ENCODE results near the gene RNF220. TPM values are rescaled to one million over a fixed set of nuclear protein-coding genes. Genes with fewer than 3 reads are reported as not detected.

Gene RNF220
- total RNA-seq, 6 experiments from 2014 or later = 19.2 to 57.9 (median 23.0) TPM

DNA sequence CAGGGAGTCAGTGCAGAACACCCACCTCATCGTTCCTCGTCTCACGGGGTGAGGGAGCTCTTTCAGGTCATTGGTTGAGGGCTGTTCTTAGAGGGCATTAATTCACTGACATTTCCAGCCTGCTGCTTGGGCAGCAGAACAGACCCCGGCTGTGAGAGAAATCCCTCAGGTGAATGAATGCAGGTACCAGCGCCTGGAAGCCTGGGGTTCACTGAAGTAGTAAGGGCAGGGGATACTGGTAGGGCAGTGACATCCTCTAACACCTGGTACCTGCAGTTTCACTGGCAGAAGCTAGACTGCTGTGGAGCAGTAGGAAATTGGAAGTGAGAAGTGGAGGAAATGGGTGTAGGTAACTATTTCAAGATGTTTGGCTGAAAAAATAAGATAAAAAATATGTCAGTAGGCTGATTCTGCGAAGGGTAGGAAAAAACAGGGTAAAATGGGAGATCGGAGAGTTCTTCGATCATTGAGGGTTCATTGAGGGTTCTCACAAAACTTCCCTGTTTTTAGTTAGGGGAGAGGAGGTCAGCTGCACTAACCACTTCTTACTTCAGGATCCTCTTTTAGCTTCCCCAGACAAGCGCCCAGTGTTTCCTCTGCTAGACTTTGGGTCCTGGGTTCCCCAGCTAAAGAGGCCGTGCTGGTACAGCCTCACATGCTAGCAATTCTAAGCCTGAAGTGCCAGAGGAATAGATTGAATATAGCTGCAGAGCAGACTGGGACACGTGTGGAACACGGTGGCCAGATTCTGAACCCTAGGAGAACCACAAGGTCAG lies 55.2 kb downstream of the RNF220 start:
- intact Hi-C loops (cut with DNase I) = no loop called here
- H3K9me3 ChIP-seq = no peaks in the 10 kb centered on the region
- ATAC-seq = peak; percentile 41 to 58 (median 54)
- H3K4me3 ChIP-seq = no peak overlapping the region
- no peak overlapping the region for H3K27ac ChIP-seq
- H3K4me1 ChIP-seq = no peaks in the 10 kb centered on the region
- H3K36me3 ChIP-seq = no peaks in the 10 kb centered on the region
- no peak for DNase-seq
- WGBS (ENCODE audit: insufficient coverage, low coverage, low lambda C conversion rate, missing lambda C conversion rate) = 51% methylated on average over 12 of the region's 12 CpGs
- no peaks in the 10 kb centered on the region for H3K27me3 ChIP-seq
- TF ChIP-seq POLR2A (IDR thresholded peaks at IDR 0.05) = no peak
- TF ChIP-seq, protein P1, sequence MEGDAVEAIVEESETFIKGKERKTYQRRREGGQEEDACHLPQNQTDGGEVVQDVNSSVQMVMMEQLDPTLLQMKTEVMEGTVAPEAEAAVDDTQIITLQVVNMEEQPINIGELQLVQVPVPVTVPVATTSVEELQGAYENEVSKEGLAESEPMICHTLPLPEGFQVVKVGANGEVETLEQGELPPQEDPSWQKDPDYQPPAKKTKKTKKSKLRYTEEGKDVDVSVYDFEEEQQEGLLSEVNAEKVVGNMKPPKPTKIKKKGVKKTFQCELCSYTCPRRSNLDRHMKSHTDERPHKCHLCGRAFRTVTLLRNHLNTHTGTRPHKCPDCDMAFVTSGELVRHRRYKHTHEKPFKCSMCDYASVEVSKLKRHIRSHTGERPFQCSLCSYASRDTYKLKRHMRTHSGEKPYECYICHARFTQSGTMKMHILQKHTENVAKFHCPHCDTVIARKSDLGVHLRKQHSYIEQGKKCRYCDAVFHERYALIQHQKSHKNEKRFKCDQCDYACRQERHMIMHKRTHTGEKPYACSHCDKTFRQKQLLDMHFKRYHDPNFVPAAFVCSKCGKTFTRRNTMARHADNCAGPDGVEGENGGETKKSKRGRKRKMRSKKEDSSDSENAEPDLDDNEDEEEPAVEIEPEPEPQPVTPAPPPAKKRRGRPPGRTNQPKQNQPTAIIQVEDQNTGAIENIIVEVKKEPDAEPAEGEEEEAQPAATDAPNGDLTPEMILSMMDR (IDR thresholded peaks at IDR 0.05) = no peak

DNA sequence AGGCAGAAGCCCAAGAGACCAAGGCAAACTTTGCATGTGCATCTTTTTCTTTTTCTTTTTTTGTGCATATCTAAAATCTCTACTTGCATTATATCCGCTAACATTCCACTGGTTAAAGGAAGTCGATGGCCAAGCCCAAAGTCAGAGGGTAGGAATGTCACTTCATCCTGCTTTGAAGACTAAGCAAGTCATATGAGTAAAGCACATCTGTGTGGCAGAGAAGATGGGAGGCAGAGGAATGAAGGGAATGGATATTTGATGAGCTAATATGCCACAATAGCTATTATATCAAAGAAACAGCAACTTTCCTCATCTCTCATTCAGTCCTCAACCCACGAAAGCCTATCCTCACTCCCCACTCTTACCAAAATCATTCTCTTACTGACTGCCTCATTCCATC lies 59.3 kb downstream of the RNF220 start:
- no peak overlapping the region for H3K4me3 ChIP-seq
- no peak for TF ChIP-seq POLR2A (IDR thresholded peaks at IDR 0.05)
- TF ChIP-seq, protein P1 (IDR thresholded peaks at IDR 0.05) = no peak
- no peaks in the 10 kb centered on the region for H3K27me3 ChIP-seq
- H3K4me1 ChIP-seq = no peaks in the 10 kb centered on the region
- intact Hi-C loops (cut with DNase I) = no loop called here
- ATAC-seq (no peak), DNase-seq (no peak)
- H3K36me3 ChIP-seq = no peaks in the 10 kb centered on the region
- WGBS (ENCODE audit: insufficient coverage, low coverage, low lambda C conversion rate, missing lambda C conversion rate) = 54% methylated on average over 3 of the region's 3 CpGs
- no peaks in the 10 kb centered on the region for H3K9me3 ChIP-seq
- H3K27ac ChIP-seq = no peak overlapping the region

DNA sequence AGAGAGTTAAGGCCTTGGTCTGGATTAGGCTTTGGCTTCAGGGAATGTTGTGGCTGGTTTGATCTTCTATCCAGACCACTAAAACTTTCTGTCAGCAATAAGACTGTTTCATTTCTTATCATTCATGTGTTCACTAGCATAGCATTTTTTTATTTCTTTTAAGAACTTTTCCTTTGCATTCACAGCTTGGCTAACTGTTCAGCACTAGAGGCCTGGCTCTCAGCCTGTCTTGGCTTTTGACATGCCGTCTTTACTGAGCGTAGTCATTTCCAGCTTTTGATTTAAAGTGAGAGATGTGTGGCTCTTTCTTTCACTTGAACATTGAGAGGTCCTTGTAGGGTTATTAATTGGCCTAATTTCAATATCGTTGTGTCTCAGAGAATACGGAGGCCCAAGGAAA lies 62.5 kb downstream of the RNF220 start:
- WGBS (ENCODE audit: insufficient coverage, low coverage, low lambda C conversion rate, missing lambda C conversion rate) = 71% methylated on average over 4 of the region's 4 CpGs
- intact Hi-C loops (cut with DNase I) = no loop called here
- no peak for DNase-seq
- Histone ChIP-seq H3K27ac (no peak overlapping the region), H3K4me1 (no peaks in the 10 kb centered on the region), H3K27me3 (no peaks in the 10 kb centered on the region), H3K4me3 (no peak overlapping the region), H3K9me3 (no peaks in the 10 kb centered on the region), H3K36me3 (no peaks in the 10 kb centered on the region)
- no peak for TF ChIP-seq POLR2A (IDR thresholded peaks at IDR 0.05)
- TF ChIP-seq, protein P1 (IDR thresholded peaks at IDR 0.05) = no peak
- ATAC-seq = no peak

DNA sequence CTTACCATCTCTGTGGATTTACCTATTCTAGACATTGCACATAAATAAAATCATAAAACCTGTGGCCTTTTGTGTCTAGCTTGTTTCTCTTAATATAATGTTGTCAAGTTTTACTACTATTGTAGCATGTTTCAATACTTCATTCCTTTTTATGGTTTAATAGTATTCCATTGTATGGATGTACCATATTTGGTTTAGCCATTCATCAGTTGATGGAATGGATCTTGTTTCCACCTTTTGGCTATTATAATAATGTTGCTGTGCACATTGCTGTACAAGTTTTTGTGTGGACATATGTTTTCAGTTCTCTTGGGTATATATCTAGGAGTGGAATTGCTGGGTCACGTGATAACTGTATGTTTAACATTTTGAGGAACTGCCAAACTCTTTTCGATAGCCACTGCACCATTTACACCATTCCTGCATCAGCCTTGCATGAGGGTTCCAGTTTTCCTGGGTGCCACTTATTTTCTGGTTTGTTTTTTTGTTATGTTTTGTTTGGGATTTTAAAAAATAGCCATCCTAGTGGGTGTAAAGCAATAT lies 66.9 kb downstream of the RNF220 start:
- ATAC-seq (no peak), DNase-seq (no peak)
- intact Hi-C loops (cut with DNase I) = no loop called here
- H3K27me3 ChIP-seq = no peaks in the 10 kb centered on the region
- no peaks in the 10 kb centered on the region for H3K9me3 ChIP-seq
- no peak overlapping the region for H3K27ac ChIP-seq
- no peaks in the 10 kb centered on the region for H3K36me3 ChIP-seq
- WGBS (ENCODE audit: insufficient coverage, low coverage, low lambda C conversion rate, missing lambda C conversion rate) = 45% methylated on average over 2 of the region's 2 CpGs
- no peak for TF ChIP-seq POLR2A (IDR thresholded peaks at IDR 0.05)
- TF ChIP-seq, protein P1 (IDR thresholded peaks at IDR 0.05) = no peak
- no peak overlapping the region for H3K4me3 ChIP-seq
- H3K4me1 ChIP-seq = no peaks in the 10 kb centered on the region
